Colonic mucosa (tissue), 4 donors: ENCODE data around the gene MB21D2. TPM values are rescaled to one million over a fixed set of nuclear protein-coding genes. Genes with fewer than 3 reads are reported as not detected.

ENCODE experiments used
- DNase-seq: peaks from one replicate; pipeline ENCODE4 v3.0.0-alpha.2; 2020
- H3K27ac ChIP-seq: fragments of 200-600 bp; one replicate; pipeline ENCODE4 v1.8.0; 2021
- H3K27me3 ChIP-seq: fragments of 200-600 bp; one replicate; pipeline ENCODE4 v1.8.0; 2021
- H3K36me3 ChIP-seq: fragments of 200-600 bp; one replicate; pipeline ENCODE4 v1.8.0; 2021
- H3K4me1 ChIP-seq: fragments of 200-600 bp; one replicate; pipeline ENCODE4 v1.8.0; 2021; ENCODE audit warnings: mild to moderate bottlenecking
- H3K4me3 ChIP-seq: fragments of 200-600 bp; one replicate; pipeline ENCODE4 v1.8.0; 2021
- H3K9ac ChIP-seq, 2 donors: one replicate each; pipeline ENCODE4 v1.7.0; 2013; ENCODE audit warnings: control low read depth in 2 of 2, low read depth in 2 of 2, low read length in 2 of 2
- H3K9me3 ChIP-seq: fragments of 200-600 bp; one replicate; pipeline ENCODE4 v1.8.0; 2021
- intact Hi-C: fragments of 100-400 bp; cut with DNase I; formaldehyde crosslinking; loops from one replicate; pipeline ENCODE4 v1.14.1; 2022
- total RNA-seq, 2 donors: library from RNA; stranded (reverse); fragmentation: NEBNext Ultra II Directional in 1 of 2; extraction: Animal tissue kit (Norgen Biotek cat#: 25700) in 1 of 2; gene quantifications; one replicate each; pipeline ENCODE4 v1.2.1, GENCODE V29; 2021
- TF ChIP-seq, protein P1 (sequence below): fragments of 200-600 bp; IDR thresholded peaks from one replicate; pipeline ENCODE4 v1.8.0; 2022; ENCODE audit warnings: antibody characterized with exemption, mild to moderate bottlenecking
- donor health status: healthy.
- donor health status: DM: no; HTN: no; CAD: no.
- donor health status: DM: no; HTN: no; CAD: no.

Gene MB21D2
- total RNA-seq, 2 donors from 2014 or later, result 2.8 to 4.4 TPM

DNA sequence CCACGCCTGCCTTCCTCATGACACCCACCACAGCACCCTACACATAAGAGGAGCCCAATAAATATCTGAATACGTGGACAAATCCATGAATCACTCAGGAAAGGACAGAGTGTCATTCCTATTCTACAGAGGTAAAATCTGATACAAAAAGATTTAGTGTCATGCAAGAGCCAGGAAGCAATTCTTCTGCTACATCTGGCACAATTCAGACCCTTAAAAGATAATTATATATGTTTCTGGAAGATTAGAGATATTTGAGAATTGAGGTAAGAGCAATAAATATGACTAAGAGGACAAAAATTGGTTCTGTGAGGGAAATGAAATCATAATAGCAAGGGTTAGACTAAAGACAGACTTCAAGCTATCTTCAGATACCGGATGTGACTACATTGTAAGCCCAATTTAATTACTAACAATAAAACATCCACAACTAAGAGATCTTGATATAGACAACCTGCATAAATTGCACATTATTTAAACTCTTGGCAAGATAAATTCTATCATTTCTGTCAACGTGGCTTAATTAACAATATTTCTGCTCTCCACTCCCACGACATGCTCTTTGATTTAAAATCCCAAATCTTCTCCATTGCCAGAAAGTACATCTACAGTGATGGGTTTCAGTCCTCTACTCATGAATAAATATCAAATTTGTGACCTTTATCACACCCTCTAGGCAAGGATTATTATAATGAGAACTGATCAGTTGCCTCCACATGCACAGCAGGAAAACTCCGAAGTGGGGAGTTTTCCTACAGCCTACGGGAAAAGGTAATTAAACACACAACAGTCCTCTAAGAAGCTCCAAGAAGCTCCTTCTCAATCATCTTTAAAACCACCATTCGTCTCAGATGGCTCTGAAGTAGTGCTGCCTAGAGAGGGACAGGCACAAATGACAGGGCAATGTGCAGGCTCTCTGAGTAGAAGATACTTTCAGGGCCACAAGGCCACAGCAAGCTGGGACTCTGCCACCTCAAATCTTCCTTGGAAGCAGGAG, 32.6 kb downstream of the MB21D2 start:
- Histone ChIP-seq H3K36me3 (no peaks in the 10 kb centered on the region), H3K9me3 (no peaks in the 10 kb centered on the region), H3K4me1 (no peaks in the 10 kb centered on the region), H3K27ac (no peak overlapping the region), H3K9ac (no peak overlapping the region), H3K4me3 (no peak overlapping the region), H3K27me3 (no peaks in the 10 kb centered on the region)
- DNase-seq, result no peak
- TF ChIP-seq, protein P1, sequence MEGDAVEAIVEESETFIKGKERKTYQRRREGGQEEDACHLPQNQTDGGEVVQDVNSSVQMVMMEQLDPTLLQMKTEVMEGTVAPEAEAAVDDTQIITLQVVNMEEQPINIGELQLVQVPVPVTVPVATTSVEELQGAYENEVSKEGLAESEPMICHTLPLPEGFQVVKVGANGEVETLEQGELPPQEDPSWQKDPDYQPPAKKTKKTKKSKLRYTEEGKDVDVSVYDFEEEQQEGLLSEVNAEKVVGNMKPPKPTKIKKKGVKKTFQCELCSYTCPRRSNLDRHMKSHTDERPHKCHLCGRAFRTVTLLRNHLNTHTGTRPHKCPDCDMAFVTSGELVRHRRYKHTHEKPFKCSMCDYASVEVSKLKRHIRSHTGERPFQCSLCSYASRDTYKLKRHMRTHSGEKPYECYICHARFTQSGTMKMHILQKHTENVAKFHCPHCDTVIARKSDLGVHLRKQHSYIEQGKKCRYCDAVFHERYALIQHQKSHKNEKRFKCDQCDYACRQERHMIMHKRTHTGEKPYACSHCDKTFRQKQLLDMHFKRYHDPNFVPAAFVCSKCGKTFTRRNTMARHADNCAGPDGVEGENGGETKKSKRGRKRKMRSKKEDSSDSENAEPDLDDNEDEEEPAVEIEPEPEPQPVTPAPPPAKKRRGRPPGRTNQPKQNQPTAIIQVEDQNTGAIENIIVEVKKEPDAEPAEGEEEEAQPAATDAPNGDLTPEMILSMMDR, result no peak
- intact Hi-C loops, result no loop called here

DNA sequence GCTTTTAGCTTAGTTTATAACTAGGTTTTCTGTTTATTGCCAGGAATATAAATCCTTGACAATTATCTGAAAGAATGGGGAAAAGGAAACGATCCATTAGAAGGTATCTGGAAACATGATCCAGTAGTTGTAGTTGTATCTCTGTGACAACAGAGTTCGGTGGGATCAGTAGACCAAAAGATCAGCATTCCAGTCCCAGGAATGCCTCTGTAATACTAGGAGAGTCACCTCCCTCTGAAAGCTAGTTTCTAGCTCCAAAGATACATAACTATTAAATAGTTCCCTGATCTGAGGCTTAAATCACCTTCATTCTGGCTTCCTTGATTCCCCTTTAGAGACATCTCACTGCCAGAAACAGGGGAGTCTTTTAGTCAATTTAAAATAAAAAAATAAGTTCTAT, 34.1 kb downstream of the MB21D2 start:
- Histone ChIP-seq H3K4me3 (no peak overlapping the region), H3K9me3 (no peaks in the 10 kb centered on the region), H3K27me3 (no peaks in the 10 kb centered on the region), H3K9ac (no peak overlapping the region), H3K4me1 (no peaks in the 10 kb centered on the region), H3K36me3 (no peaks in the 10 kb centered on the region), H3K27ac (no peak overlapping the region)
- no peak for DNase-seq
- intact Hi-C loops, result no loop called here
- TF ChIP-seq, protein P1, result no peak

GRCh38 chr3:192881159-192881786, 36.4 kb downstream of the MB21D2 start:
- TF ChIP-seq, protein P1, result no peak

GRCh38 chr3:192880313-192880712, 37.3 kb downstream of the MB21D2 start:
- no peak for DNase-seq
- no peak overlapping the region for H3K9ac ChIP-seq
- TF ChIP-seq, protein P1, result no peak
- no peak overlapping the region for H3K4me3 ChIP-seq
- no peaks in the 10 kb centered on the region for H3K36me3 ChIP-seq
- H3K27ac ChIP-seq, result no peak overlapping the region
- no peaks in the 10 kb centered on the region for H3K27me3 ChIP-seq
- H3K9me3 ChIP-seq, result no peaks in the 10 kb centered on the region
- intact Hi-C loops, result no loop called here
- no peaks in the 10 kb centered on the region for H3K4me1 ChIP-seq

More at GRCh38 chr3:192881159-192881786, 36.4 kb downstream of the MB21D2 start:
- intact Hi-C loops, result no loop called here
- no peaks in the 10 kb centered on the region for H3K9me3 ChIP-seq
- H3K4me1 ChIP-seq, result no peaks in the 10 kb centered on the region
- H3K27ac ChIP-seq, result no peak overlapping the region
- H3K4me3 ChIP-seq, result no peak overlapping the region
- no peak overlapping the region for H3K9ac ChIP-seq
- H3K36me3 ChIP-seq, result no peaks in the 10 kb centered on the region
- H3K27me3 ChIP-seq, result no peaks in the 10 kb centered on the region
- DNase-seq, result no peak

- no peak for DNase-seq
- Histone ChIP-seq H3K36me3 (no peaks in the 10 kb centered on the region), H3K9me3 (no peaks in the 10 kb centered on the region), H3K4me1 (no peaks in the 10 kb centered on the region), H3K9ac (no peak overlapping the region), H3K4me3 (no peak overlapping the region), H3K27me3 (no peaks in the 10 kb centered on the region), H3K27ac (no peak overlapping the region)
- intact Hi-C loops, result no loop called here
- TF ChIP-seq, protein P1, result no peak
These were observed 38.2 kb downstream of the MB21D2 start for GRCh38 chr3:192879346-192880031.
